ENCODE data around the gene MLXIP.

DNA sequence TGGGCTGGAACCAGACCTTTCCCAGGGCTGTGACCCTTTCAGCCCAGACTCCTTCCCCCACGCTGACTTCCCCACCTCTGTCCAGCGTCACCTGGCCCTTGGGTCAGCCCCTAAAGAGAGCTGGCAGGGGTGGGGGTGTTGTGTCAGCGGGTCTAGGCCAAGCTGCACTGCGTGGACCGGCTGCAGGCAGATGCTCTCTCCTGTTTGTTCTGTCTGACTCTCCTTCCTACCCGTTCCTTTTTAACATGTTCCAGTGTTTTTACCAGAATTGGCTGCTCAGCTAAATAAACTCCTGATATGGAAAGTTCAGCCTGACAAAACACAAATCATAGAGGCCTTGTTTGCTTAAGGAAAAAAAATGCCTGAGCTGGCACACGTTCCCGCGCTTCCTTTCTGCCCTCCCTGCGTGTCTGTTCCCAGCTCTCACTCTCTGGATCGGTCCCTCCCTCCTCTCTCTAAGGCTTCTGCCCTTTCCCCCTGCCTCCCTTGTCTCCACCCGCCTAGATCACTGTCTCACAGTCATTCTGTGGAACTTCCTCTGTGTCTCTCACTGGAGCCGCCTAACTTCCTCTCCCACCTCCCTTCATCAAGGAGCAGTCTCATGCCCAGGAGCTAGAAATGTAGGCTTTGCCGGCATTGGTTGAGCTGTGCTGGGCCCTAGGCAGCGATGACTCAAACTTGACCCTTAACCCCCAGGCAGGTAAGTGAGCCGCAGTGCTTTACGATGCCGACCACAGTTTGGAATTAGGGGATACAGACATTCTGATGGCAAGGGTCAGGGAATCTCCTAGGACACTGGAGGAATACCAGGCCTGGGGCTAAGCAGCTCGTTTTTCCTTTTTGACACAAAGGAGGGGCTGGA, 15.5 kb upstream of the MLXIP start:
- TF ChIP-seq, protein P1, sequence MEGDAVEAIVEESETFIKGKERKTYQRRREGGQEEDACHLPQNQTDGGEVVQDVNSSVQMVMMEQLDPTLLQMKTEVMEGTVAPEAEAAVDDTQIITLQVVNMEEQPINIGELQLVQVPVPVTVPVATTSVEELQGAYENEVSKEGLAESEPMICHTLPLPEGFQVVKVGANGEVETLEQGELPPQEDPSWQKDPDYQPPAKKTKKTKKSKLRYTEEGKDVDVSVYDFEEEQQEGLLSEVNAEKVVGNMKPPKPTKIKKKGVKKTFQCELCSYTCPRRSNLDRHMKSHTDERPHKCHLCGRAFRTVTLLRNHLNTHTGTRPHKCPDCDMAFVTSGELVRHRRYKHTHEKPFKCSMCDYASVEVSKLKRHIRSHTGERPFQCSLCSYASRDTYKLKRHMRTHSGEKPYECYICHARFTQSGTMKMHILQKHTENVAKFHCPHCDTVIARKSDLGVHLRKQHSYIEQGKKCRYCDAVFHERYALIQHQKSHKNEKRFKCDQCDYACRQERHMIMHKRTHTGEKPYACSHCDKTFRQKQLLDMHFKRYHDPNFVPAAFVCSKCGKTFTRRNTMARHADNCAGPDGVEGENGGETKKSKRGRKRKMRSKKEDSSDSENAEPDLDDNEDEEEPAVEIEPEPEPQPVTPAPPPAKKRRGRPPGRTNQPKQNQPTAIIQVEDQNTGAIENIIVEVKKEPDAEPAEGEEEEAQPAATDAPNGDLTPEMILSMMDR (IDR thresholded peaks at IDR 0.05): no peak
- no peak for TF ChIP-seq POLR2A (IDR thresholded peaks at IDR 0.05)
